Measurements from ENCODE around the gene MOV10L1.
"Not testable (repeated sequence)": the region's sequence is repeated elsewhere in the genome, so short reads cannot be mapped to it uniquely, and the experiment has no call there.

The MOV10L1 gene

GRCh38 chr22:50202130-50202666, 112.4 kb downstream of the MOV10L1 start:
- DNase-seq (ENCODE audit: low read depth, low spot score) = no peak

- no peak for DNase-seq (ENCODE audit: low read depth, low spot score)
Measured at GRCh38 chr22:50203288-50203687, 113.5 kb downstream of the MOV10L1 start.

DNA sequence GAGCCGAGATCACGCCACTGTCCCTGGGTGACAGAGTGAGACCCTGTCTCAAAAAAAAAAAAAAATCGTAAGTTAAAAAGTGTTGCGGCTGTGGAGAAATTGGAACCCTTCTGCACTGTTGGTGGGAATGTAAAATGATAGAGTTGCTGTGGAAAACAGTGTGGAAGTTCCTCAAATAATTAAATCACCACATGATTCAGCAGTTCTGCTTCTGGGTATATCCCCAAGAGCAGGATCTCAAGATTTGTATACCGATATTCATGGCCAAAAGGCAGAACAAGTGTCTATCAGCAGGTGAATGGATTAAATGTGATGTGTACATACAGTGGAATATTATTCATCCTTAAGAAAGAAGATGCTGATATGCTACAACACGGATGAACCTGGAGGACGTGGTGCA, 114.8 kb downstream of the MOV10L1 start:
- DNase-seq (ENCODE audit: low read depth, low spot score) = no peak

GRCh38 chr22:50204998-50205397, 115.2 kb downstream of the MOV10L1 start:
- not testable (repeated sequence) for DNase-seq (ENCODE audit: low read depth, low spot score)

DNA sequence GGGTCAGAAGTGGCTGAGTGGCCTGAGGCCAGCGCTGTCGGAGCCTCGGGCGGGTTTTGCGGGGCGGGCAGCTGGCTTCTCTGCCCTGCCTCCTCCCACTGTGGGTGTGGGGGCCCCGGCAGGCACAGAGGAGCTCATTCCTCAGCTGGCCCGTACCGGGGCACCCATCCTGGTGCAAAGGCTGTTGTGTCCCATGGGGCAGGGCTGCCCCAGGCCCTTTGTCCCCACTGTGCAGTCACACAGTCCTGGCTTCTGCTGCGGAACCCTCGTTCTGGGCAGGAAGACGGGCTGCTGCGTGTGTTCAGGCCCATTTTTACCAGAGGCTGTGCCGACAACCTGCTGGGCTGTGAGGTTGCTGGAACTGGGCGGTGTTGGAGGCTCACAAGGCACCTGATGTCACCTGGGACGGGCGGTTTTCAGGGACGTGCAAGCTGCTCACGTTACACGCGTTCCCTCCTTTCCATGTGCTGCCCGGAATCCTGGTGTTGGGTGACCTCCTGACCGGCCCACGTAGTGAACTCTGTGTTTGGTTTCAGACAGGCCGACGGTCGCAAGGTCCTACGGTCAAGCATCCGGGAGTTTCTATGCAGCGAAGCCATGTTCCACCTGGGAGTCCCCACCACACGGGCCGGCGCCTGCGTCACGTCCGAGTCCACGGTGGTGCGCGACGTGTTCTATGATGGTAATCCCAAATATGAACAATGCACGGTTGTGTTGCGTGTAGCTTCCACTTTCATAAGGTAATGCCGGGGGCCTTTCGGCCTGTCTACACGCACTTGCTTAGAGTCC, 116.2 kb downstream of the MOV10L1 start:
- DNase-seq (ENCODE audit: low read depth, low spot score) = no peak

- no peak for DNase-seq (ENCODE audit: low read depth, low spot score)
Measured at GRCh38 chr22:50206599-50206998, 116.8 kb downstream of the MOV10L1 start.

DNA sequence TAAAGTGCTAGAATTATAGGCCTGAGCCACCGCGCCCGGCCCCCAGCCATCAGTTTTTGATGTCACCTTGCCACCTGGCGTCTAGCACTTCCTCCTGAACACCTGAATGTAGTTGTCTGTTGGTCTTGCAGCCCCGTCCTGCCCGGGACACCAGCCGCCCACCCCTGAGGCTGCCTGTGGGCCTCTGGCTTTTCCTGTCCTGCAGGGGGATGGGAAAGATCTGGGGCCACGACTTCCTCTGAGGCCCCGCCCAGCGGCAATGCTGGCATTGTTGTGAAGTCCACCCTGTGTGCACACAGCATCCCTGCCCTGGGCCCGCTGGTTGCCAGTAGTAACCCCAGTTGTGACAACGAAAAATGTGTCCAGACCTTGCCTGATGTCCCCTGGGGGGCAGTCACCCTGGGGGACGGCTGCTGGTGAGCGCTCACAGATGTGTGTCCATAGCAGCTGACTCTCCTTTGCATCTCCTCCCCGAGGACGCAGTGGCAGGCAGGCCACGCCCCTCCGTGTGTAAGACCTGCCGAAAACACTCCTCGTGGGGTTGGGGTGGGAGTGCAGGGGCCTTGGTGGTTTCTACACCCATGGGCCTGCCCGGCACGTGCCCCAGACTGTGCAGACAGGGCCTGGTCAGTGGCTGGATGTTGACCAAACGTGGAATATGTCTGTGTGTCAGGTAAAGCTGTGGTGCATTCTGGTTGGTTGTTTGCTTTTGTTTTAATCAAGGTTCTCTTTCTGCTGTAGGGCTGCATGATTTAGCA, 117.8 kb downstream of the MOV10L1 start:
- no peak for DNase-seq (ENCODE audit: low read depth, low spot score)

- no peak for DNase-seq (ENCODE audit: low read depth, low spot score)
Measured at GRCh38 chr22:50208430-50208938, 118.7 kb downstream of the MOV10L1 start.

- DNase-seq (ENCODE audit: low read depth, low spot score) = no peak
Measured at GRCh38 chr22:50208939-50209892, 119.4 kb downstream of the MOV10L1 start.

DNA sequence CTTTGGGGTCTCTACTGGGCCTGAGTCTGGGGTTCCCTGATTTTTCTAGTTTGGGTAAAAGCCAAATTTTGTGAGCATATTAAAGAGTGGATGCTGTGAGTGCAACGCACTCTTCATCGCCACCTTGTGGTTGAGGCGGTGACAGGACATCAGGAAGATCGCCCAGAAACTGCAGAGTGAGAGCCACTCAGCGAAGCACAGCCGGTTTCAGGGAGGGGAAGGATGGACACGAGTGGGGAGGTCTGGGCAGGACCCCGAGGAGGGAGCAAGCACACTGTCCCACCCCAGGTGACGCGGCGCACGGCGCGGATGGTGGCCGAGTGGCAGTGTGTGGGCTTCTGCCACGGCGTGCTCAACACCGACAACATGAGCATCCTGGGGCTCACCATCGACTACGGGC, 120.1 kb downstream of the MOV10L1 start:
- no peak for DNase-seq (ENCODE audit: low read depth, low spot score)

GRCh38 chr22:50210378-50211139, 120.8 kb downstream of the MOV10L1 start:
- DNase-seq (ENCODE audit: low read depth, low spot score) = no peak

- DNase-seq (ENCODE audit: low read depth, low spot score) = no peak
Measured at GRCh38 chr22:50211147-50211546, 121.3 kb downstream of the MOV10L1 start.

Measured in smooth muscle cell of the brain vasculature (primary cell).